SK-N-MC (cell line): Measurements from ENCODE around the gene FGD5.

Source experiments
- DNase-seq: peaks from one replicate; pipeline ENCODE4 v3.0.0-alpha.2; 2011; ENCODE audit warnings: low read depth, low spot score
- H3K27ac ChIP-seq: fragments of 200-600 bp; sonication (generic); 2 replicates; pipeline ENCODE4 v1.5.1; 2016; ENCODE audit warnings: mixed run types
- H3K36me3 ChIP-seq: fragments of 200-600 bp; sonication (generic); 2 replicates; pipeline ENCODE4 v1.6.1; 2017; ENCODE audit warnings: antibody characterized with exemption, low read length, mixed read lengths; ENCODE audit not compliant: insufficient read depth
- H3K4me3 ChIP-seq: fragments of 200-600 bp; sonication (generic); 2 replicates; pipeline ENCODE4 v1.5.1; 2016
- H3K9ac ChIP-seq: fragments of 200-600 bp; sonication (generic); 2 replicates; pipeline ENCODE4 v1.8.0; 2017; ENCODE audit warnings: mixed run types, mixed read lengths; ENCODE audit not compliant: insufficient read length
- H3K9me3 ChIP-seq: fragments of 200-600 bp; sonication (generic); 2 replicates; pipeline ENCODE4 v1.6.1; 2017; ENCODE audit warnings: low read depth, mild to moderate bottlenecking, antibody characterized with exemption, low read length, moderate library complexity, mixed read lengths
- EZH2 ChIP-seq: fragments of 200-600 bp; sonication (generic); IDR thresholded peaks from one replicate; pipeline ENCODE4 v1.6.1; 2017; ENCODE audit warnings: antibody characterized with exemption
- FOXP2 ChIP-seq: optimal IDR thresholded peaks from 2 replicates; pipeline ENCODE3; 2011; ENCODE audit warnings: mild to moderate bottlenecking, moderate library complexity; ENCODE audit not compliant: insufficient read depth; ENCODE audit errors: extremely low read length, control extremely low read depth
- POLR2AphosphoS5 ChIP-seq: IDR thresholded peaks from 2 replicates; pipeline ENCODE4 v1.6.1; 2012; ENCODE audit warnings: mild to moderate bottlenecking, low read depth, low read length, borderline replicate concordance

FGD5 gene

DNA sequence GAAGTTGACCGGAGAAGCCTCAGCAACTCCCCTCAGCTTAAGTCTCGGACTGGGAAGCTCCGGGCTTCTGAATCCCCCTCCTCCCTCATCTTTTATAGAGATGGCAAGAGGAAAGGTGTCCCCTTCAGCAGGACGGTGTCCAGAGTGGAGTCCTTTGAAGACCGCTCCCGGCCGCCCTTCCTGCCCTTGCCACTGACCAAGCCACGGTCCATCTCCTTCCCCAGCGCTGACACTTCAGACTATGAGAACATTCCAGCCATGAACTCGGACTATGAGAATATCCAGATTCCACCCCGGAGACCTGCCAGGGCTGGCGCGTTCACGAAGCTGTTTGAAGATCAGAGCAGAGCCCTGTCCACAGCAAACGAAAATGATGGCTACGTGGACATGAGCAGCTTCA lies 2.4 kb downstream of the FGD5 start:
- no peak overlapping the region for H3K4me3 ChIP-seq
- H3K27ac ChIP-seq = no peak overlapping the region
- no peaks in the 10 kb centered on the region for H3K36me3 ChIP-seq
- no peak overlapping the region for H3K9ac ChIP-seq
- no peaks in the 10 kb centered on the region for H3K9me3 ChIP-seq
- DNase-seq = no peak
- TF ChIP-seq POLR2AphosphoS5 (no peak), FOXP2 (no peak), EZH2 (no peak)

DNA sequence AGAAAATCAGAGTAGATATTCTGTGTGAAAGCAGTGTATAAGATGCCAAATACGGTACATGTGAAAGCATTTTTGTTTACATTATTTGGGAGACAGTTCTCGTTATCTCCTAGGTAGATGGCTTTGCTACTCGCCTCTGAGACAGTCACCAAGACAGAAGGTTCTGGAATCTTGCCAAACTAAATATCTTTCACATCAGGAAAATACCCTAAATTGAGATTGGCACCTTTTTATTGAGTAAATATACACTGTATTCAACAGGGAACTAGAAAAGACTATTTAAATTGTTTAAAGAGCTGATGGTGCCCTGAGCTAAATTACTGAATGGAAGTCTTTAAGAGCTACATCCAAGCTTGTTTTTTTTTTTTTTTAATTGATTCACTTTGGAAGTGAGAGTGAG lies 3.4 kb downstream of the FGD5 start:
- Histone ChIP-seq H3K27ac (no peak overlapping the region), H3K9me3 (no peaks in the 10 kb centered on the region), H3K36me3 (no peaks in the 10 kb centered on the region), H3K4me3 (no peak overlapping the region), H3K9ac (no peak overlapping the region)
- no peak for TF ChIP-seq FOXP2
- no peak for TF ChIP-seq POLR2AphosphoS5
- TF ChIP-seq EZH2 = no peak
- DNase-seq = no peak

DNA sequence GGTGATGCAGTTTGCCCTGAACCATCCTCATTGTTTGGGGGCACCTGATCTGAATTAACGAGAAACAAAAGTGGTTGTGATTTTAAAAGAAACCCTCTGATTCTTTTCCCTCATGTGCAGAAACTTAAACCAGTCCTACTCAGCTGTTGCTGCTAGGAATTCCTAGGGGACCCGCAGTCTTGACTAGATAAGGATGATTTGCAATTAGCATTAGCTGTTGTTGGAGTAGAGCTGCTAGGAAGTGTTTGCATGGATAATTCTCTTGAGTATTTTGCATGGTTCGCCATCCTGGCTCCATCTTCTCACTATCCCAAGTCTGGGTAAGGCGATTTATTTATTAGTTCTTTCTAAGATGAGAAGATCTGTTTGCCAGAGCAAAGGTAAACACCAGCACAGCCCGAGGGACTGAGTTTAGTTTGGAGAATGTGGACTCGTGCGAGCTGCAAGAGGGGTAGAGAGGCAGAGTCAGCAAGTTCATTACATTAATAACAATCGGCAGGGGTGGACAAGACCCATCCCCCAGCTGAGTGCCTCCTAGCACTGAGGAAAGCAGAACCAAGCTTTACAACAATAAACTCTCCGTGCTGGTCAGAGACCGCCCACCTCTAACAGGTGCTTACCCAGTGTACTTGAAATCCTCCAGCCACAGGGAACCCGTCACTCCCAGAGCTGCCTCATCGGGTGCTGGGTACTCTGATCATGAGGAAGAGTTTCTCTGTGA lies 4.1 kb downstream of the FGD5 start:
- no peak for TF ChIP-seq POLR2AphosphoS5
- no peak for TF ChIP-seq FOXP2
- TF ChIP-seq EZH2 = no peak
- DNase-seq = no peak
- Histone ChIP-seq H3K9ac (no peak overlapping the region), H3K9me3 (no peaks in the 10 kb centered on the region), H3K4me3 (no peak overlapping the region), H3K36me3 (no peaks in the 10 kb centered on the region), H3K27ac (no peak overlapping the region)

DNA sequence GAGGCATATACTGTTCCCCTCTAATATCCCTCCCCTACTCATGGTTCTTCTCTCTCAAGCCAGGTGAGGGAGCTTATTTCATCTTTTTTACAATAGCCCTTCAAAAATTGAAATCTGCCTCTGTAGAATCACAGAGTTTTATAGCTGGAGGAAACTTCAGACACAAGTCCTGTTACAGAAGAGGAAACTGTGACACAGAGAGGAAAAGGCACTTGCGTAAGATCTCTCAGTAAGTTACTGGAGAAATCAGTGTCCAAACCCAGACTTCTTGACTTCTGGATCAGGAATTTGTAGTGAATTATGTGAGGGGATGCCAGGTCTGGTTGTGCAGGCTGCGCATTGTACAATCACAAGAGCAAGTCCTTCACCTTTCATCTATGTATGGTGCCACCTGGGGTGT lies 4.6 kb downstream of the FGD5 start:
- H3K27ac ChIP-seq = no peak overlapping the region

DNA sequence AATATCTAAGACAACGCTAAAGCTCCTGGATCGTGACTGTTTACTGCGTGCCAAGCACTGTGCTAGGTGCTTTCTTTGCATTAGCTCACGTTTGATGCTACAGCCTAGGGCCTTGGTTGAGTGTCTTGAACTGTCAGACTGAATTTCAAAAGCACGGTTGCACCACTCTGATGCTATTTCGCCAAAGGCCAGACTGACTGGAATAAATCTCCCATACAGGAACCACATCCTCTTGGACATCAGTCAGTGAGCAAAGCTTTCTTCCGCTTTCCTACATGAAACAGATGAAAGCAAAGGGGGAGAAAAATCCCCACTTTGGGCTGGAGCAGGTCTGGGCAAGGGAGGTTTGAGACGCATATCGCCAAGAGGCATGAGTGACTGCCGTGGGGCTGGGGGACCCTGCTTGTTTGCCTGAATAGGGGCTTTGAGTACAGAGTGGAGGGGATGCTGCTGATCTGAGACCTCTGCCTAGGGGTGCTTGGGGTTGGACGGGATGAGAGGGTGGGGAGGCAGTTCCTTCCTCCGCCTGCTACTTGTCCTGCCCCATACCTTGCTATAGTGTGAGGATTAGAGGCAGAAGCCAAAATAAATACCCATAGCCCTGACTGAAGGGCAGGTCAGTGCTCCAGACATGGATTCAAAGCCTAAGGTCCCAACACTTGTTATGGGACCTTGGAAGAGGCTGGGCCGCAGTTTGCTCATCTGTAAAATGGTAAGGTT lies 5.3 kb downstream of the FGD5 start:
- no peaks in the 10 kb centered on the region for H3K9me3 ChIP-seq
- H3K36me3 ChIP-seq = no peaks in the 10 kb centered on the region
- H3K4me3 ChIP-seq = no peak overlapping the region
- H3K27ac ChIP-seq = no peak overlapping the region
- no peak overlapping the region for H3K9ac ChIP-seq
- no peak for DNase-seq
- TF ChIP-seq EZH2 (no peak), POLR2AphosphoS5 (no peak), FOXP2 (no peak)

More for the DNA sequence above, 4.6 kb downstream of the FGD5 start:
- Histone ChIP-seq H3K36me3 (no peaks in the 10 kb centered on the region), H3K9ac (no peak overlapping the region), H3K4me3 (no peak overlapping the region), H3K9me3 (no peaks in the 10 kb centered on the region)
- no peak for DNase-seq
- TF ChIP-seq FOXP2 (no peak), EZH2 (no peak), POLR2AphosphoS5 (no peak)

GRCh38 chr3:14824646-14825045 lies 5.9 kb downstream of the FGD5 start:
- H3K9me3 ChIP-seq = no peaks in the 10 kb centered on the region
- no peak overlapping the region for H3K27ac ChIP-seq
- no peak for TF ChIP-seq FOXP2
- TF ChIP-seq POLR2AphosphoS5 = no peak
- no peak overlapping the region for H3K4me3 ChIP-seq
- no peak for DNase-seq
- H3K9ac ChIP-seq = no peak overlapping the region
- H3K36me3 ChIP-seq = no peaks in the 10 kb centered on the region

DNA sequence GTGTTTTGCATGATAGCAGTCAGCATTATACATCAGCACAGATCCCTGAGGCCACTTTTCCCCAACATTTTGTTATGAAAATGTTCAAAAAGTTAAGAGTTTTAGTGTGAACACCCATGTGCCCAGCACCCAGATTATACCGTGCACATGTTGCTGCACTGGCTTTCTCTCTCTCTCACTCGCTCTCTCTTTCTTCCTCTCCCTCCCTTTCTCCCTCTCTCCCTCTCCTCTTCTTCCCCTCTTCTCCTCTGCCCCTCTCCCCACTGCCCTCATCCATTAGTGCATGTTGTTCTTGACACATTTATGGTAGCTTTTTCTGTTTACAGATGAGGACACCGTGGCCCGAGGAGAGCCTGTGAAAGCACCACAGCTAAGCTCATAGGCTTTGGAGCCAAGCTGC lies 7.3 kb downstream of the FGD5 start:
- Histone ChIP-seq H3K4me3 (no peak overlapping the region), H3K9ac (no peak overlapping the region), H3K27ac (no peak overlapping the region), H3K36me3 (no peaks in the 10 kb centered on the region), H3K9me3 (no peaks in the 10 kb centered on the region)
- TF ChIP-seq POLR2AphosphoS5 = no peak
- TF ChIP-seq FOXP2 = no peak
- no peak for TF ChIP-seq EZH2
- DNase-seq = no peak

- no peak overlapping the region for H3K4me3 ChIP-seq
- H3K9ac ChIP-seq = no peak overlapping the region
- TF ChIP-seq POLR2AphosphoS5 = no peak
- no peak for TF ChIP-seq EZH2
- TF ChIP-seq FOXP2 = no peak
- no peaks in the 10 kb centered on the region for H3K36me3 ChIP-seq
- H3K27ac ChIP-seq = no peak overlapping the region
- DNase-seq = no peak
- no peaks in the 10 kb centered on the region for H3K9me3 ChIP-seq
These were observed 9.0 kb downstream of the FGD5 start for GRCh38 chr3:14827776-14828175.
